Prostate gland (tissue), 2 donors: ENCODE results near the gene RHOU.

Experiments used
- POLR2AphosphoS5 ChIP-seq: sonication (generic); formaldehyde crosslinking; IDR thresholded peaks from one replicate; pipeline ENCODE4 v1.6.1; 2017; ENCODE audit warnings: antibody characterized with exemption
- TF ChIP-seq, protein P1 (sequence below), 4 experiments: fragments of 200-600 bp in 2 of 4; fragments of 450-650 bp in 2 of 4; sonication (generic) in 2 of 4; IDR thresholded peaks; 1 replicate in 3 of 4; 2 replicates in 1 of 4; pipeline ENCODE4 v1.5.1; 2016 to 2019; ENCODE audit warnings: antibody characterized with exemption in 4 of 4, mild to moderate bottlenecking in 2 of 4, moderate library complexity in 2 of 4

DNA sequence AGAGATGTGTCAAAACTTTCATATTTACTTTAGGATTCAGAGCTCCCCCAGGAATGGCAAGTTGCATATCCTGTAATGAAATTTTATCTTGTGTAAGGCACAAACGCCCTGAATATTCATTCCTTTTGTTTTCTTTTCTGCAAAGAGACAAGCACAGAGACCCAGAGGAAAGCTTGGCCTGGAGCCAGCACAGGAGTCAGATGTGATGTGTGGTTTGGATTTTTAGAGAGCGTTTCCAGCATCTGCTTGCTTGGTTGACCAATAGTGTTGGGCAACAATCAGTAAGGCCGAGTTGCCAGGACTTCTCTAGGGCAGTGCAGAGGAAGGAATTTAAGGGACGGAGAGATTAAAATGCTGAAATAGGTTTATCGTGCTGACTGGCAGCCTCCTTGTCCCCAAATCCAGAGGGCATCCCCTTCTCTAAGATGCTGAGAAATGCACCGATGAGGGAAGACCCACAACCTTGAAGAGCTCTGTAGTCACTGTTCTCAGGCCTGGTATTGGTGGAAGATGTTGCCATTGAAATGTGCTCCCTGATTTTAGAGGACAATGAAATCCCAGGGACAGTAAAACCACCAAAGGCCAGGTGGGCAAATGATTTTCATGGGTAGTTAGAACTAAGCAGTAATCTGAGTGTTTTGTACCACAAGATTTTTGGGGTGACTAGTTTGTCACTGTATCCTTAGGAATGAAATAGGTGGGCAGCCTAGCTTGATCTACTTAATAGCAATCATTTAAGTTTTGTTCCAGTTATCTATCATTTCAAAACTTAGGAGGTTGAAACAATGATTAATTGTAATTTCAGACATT, 37.9 kb upstream of the RHOU start:
- TF ChIP-seq, protein P1, sequence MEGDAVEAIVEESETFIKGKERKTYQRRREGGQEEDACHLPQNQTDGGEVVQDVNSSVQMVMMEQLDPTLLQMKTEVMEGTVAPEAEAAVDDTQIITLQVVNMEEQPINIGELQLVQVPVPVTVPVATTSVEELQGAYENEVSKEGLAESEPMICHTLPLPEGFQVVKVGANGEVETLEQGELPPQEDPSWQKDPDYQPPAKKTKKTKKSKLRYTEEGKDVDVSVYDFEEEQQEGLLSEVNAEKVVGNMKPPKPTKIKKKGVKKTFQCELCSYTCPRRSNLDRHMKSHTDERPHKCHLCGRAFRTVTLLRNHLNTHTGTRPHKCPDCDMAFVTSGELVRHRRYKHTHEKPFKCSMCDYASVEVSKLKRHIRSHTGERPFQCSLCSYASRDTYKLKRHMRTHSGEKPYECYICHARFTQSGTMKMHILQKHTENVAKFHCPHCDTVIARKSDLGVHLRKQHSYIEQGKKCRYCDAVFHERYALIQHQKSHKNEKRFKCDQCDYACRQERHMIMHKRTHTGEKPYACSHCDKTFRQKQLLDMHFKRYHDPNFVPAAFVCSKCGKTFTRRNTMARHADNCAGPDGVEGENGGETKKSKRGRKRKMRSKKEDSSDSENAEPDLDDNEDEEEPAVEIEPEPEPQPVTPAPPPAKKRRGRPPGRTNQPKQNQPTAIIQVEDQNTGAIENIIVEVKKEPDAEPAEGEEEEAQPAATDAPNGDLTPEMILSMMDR (IDR thresholded peaks at IDR 0.05), result no peak
- no peak for TF ChIP-seq POLR2AphosphoS5
